ENCODE measurements around the gene RBM43. TPM values are rescaled to one million over a fixed set of nuclear protein-coding genes. Genes with fewer than 3 reads are reported as not detected.
"Not testable (repeated sequence)": the region's sequence is repeated elsewhere in the genome, so short reads cannot be mapped to it uniquely, and the experiment has no call there.

Gene RBM43
- total RNA-seq (1 to 10 TPM; 2.2 to 4.0 (median 3.7) TPM), polyA plus RNA-seq (2.2 TPM)
- long read RNA-seq, donor 1 = 0 reads
- long read RNA-seq, donor 2, full-length matches to known transcripts = 1 of 2 reads
- long read RNA-seq, donor 2, partial matches to known transcripts = 1 of 2 reads
- long read RNA-seq, donor 2, other reads (novel, unspliced or antisense) = 0 of 2 reads
- long read RNA-seq, donor 3 = 0 reads
- long read RNA-seq, donor 4, full-length matches to known transcripts = 1 of 1 reads
- long read RNA-seq, donor 4, partial matches to known transcripts = 0 of 1 reads
- long read RNA-seq, donor 4, other reads (novel, unspliced or antisense) = 0 of 1 reads

DNA sequence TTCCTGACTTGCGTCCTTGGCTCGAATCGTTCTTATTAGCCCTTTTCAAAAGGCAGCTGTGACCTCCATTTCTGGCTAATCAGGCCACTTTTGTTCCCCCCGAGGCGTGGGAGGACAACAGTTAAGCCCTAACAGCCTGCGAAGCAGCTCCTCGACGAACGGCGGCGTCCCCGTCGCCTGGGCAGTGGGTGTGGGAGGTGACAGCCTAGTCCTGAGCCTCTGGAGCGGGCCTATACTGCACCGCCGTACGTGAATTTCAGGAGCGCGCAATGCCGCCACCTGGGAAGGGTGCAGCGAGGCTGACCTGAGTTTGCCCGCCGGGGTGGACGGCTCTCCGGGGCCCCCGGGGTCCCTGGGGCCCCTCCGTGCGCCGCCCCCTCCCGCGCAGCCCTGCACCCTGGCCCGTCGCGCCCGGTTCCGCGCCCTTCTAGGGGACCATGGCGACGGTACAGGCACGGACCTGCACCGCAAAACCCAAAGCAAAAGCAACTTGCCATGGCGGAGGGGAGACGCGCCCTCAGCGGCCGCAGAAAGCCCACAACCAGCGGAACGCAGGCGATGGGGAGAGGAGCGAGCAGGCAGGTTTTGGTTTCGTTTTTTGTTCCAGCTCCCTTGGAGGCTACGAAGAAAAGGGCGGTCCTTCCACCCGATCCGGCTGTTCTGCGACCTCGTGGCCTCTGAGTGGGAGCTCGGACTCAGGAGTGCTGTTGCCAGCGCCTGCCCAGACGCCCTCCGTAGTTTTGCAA is at the start of gene RBM43:
RBM43 (minus strand) TSS at position 633 of the 746 bp plus-strand sequence; CDS start at position 497, 136 bp downstream.
- intact Hi-C loops (cut with DNase I) = loop anchor here in 1 of 4 donors (10.0 kb wide), 1 partner anchor 153 kb away; no protein-coding TSS in a partner anchor
- DNase-seq (peak; percentile 93 to 96 (median 96)), ATAC-seq (peak; percentile 97 to 98)
- Histone ChIP-seq H3K4me3 (ENCODE audit: low read length) (peak within 1 kb of the TSS; percentile 96), H3K27me3 (ENCODE audit: control insufficient read depth, insufficient read depth) (no peaks in the 10 kb centered on the region), H3K27ac (ENCODE audit: low read length) (peak within 1 kb of the TSS; percentile 98), H3K4me1 (ENCODE audit: control insufficient read depth, insufficient read depth, low read length) (no peaks in the 10 kb centered on the region), H3K9me3 (ENCODE audit: control insufficient read depth, low read length) (no peaks in the 10 kb centered on the region)
- WGBS = 1% methylated on average over 61 of the region's 61 CpGs

DNA sequence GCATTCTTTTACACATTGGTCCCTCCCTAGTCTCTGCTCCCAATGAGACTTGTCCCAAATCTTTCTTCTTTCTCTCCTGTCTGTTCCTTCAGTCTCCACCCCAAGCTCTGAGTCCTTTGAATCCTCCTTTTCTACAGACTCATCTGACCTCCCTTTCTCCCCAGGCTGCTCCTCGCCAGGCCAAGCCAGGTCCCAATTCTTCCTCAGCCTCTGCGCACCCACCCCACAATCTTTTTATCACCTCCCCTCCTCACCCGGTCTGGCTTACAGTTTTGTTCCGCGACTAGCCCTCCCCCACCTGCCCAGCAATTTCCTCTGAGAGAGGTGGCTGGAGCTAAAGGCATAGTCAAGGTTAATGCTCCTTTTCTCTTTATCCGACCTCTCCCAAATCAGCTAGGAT is 48.6 kb upstream of the RBM43 start:
- ATAC-seq; DNase-seq; intact Hi-C loops (cut with DNase I); H3K9me3 ChIP-seq (ENCODE audit: control insufficient read depth, low read length); H3K4me1 ChIP-seq (ENCODE audit: control insufficient read depth, insufficient read depth, low read length); H3K27me3 ChIP-seq (ENCODE audit: control insufficient read depth, insufficient read depth); H3K27ac ChIP-seq (ENCODE audit: low read length); H3K4me3 ChIP-seq (ENCODE audit: low read length): not testable (repeated sequence)
- 89% methylated on average over 6 of the region's 6 CpGs for WGBS

DNA sequence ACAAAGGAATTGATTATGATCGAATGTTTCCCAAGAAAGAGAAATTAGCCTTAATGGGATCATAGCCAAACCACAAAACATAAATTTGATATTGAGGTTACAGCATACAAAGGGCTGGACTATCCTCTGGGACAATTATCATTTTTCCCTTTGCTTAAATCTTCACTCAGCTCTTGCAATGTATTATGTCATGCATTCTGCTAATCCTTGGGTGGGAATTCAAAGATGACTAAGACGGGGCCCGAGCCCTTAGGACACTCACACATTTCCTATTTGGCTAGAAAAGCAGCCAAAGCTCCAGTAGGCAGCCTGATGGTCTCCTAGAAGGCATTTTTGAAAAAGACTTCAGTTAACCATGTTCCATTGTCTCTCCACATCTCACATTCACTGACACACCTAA is 45.0 kb upstream of the RBM43 start:
- Histone ChIP-seq H3K4me1 (ENCODE audit: control insufficient read depth, insufficient read depth, low read length) (no peaks in the 10 kb centered on the region), H3K27me3 (ENCODE audit: control insufficient read depth, insufficient read depth) (no peaks in the 10 kb centered on the region), H3K9me3 (ENCODE audit: control insufficient read depth, low read length) (no peaks in the 10 kb centered on the region), H3K4me3 (ENCODE audit: low read length) (no peak overlapping the region), H3K27ac (ENCODE audit: low read length) (no peak overlapping the region)
- peak in 1 of 2 donors; percentile 55 for ATAC-seq
- intact Hi-C loops (cut with DNase I) = no loop called here
- peak in 1 of 3 donors; percentile 18 for DNase-seq
- WGBS = 54% methylated on average over 3 of the region's 3 CpGs

DNA sequence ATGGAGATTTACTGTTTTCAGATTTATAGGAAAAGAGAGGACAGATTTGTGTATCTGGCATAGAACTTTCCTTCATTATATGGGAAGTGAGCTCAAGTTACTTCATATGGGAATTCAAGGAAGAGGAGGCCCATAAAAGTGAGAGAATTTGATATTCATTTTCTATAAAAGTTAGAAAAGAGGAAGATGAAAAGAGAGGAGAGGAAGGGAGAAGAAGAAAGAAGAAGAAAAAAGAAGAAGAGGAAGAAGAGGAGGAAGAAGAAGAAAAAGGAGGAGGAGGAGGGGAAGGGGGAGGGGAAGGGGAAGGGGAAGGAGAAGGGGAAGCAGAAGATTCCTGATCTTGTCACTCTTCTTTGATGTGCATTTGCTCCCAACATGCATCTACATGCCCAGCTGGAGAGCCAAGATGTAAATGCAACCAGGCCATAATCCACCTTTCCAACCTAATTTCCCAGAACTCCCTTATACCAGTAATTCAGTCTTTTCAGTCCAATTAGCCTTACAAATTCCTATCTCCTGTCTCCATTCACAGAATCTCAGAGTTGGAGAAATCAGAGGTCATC is 43.5 kb upstream of the RBM43 start:
- Histone ChIP-seq H3K4me3 (ENCODE audit: low read length) (no peak overlapping the region), H3K9me3 (ENCODE audit: control insufficient read depth, low read length) (no peaks in the 10 kb centered on the region), H3K27ac (ENCODE audit: low read length) (no peak overlapping the region), H3K4me1 (ENCODE audit: control insufficient read depth, insufficient read depth, low read length) (no peaks in the 10 kb centered on the region), H3K27me3 (ENCODE audit: control insufficient read depth, insufficient read depth) (no peaks in the 10 kb centered on the region)
- intact Hi-C loops (cut with DNase I) = no loop called here
- DNase-seq (no peak), ATAC-seq (no peak)

DNA sequence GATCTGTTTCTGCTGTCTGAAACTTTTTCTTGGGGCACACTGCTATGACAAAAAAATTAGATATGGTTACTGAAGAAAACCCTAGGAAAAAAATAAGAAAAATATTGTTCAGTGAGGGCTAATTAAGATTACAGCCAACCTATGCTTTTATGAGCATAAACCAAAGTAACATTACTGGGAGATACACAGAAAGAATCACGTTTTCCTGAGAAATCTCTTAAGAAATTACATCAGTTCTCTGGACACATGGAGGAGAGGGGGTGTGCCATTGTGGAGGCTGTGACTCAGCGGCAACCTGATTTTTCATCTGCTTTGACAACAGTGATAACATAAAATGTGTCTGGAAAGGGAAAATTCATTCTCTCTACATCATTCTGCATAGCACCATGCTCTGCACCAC is 41.2 kb upstream of the RBM43 start:
- DNase-seq (no peak), ATAC-seq (no peak)
- no peaks in the 10 kb centered on the region for H3K27me3 ChIP-seq (ENCODE audit: control insufficient read depth, insufficient read depth)
- WGBS = 46% methylated on average over 2 of the region's 2 CpGs
- H3K9me3 ChIP-seq (ENCODE audit: control insufficient read depth, low read length) = no peaks in the 10 kb centered on the region
- intact Hi-C loops (cut with DNase I) = no loop called here
- H3K4me1 ChIP-seq (ENCODE audit: control insufficient read depth, insufficient read depth, low read length) = no peaks in the 10 kb centered on the region
- H3K27ac ChIP-seq (ENCODE audit: low read length) = no peak overlapping the region
- H3K4me3 ChIP-seq (ENCODE audit: low read length) = no peak overlapping the region

DNA sequence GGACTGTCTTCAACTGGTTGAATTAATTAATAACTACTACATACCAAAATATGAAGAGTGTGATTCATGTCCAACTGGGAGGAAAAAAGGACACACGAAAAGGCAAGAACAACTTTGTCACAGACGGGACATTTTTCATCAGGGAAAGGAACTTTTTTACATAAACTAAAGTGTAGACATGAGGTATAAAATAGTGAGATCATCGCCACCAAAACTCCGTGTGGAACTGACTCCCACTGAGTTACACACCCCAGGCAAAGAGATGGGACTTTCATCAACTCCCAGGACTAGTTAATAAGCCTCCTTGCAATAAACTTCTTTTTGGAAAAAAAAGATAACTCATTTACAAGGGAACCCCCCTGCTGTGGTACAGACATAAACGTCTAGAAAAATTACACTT is 40.7 kb upstream of the RBM43 start:
- DNase-seq (no peak), ATAC-seq (no peak)
- no peaks in the 10 kb centered on the region for H3K4me1 ChIP-seq (ENCODE audit: control insufficient read depth, insufficient read depth, low read length)
- H3K27me3 ChIP-seq (ENCODE audit: control insufficient read depth, insufficient read depth) = no peaks in the 10 kb centered on the region
- 61% methylated on average over 5 of the region's 5 CpGs for WGBS
- no peak overlapping the region for H3K27ac ChIP-seq (ENCODE audit: low read length)
- H3K4me3 ChIP-seq (ENCODE audit: low read length) = no peak overlapping the region
- no peaks in the 10 kb centered on the region for H3K9me3 ChIP-seq (ENCODE audit: control insufficient read depth, low read length)
- intact Hi-C loops (cut with DNase I) = no loop called here

DNA sequence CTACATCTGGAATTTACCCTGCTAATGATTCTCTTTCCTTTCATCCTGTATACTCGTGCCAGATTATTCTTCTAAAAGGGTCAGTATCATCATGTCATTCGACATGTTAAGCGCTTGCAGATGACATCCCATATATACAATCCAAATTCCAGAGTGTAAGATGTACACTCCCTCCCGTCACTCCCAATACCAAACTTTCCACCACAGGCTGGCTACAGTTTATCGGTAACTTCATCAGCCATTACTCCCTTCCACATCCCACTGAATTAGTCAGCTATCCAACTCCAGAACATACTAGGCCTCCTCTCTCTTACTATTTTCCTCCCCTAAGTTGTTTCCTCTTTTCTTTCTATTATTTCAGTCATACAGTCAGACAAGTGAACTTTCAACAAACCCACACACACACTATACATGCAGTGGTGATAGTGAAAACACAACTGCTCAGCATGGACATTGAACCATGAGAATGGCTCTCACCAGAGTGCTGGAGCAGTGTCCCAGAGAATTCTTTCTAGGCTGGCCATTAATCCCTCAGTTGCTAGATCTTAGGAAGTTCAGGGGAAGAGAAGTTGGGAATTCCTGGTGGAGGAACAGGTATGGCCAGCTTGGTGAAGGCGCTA is 38.4 kb upstream of the RBM43 start:
- no peak for ATAC-seq
- intact Hi-C loops (cut with DNase I) = no loop called here

DNA sequence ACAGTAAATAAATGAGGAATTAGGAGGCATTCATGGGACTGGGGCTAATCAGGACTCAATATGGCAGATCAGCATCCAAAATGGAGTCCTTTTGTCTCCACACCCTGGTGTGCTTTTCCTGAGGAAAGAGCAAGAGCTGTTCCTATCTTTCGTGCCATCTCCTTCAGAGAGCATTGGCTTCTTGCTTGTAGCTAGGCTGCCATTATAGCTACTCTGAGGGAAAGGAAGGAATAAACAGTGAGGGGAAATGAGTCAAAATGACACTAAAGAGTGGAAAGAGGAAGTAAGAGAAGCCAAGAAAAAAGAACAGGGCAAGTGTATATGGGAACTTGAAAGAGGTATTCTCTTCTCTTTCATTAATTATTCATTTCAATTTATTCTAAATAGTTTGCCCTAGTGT is 36.2 kb upstream of the RBM43 start:
- no peaks in the 10 kb centered on the region for H3K27me3 ChIP-seq (ENCODE audit: control insufficient read depth, insufficient read depth)
- no peak overlapping the region for H3K27ac ChIP-seq (ENCODE audit: low read length)
- ATAC-seq (no peak), DNase-seq (no peak)
- no peak overlapping the region for H3K4me3 ChIP-seq (ENCODE audit: low read length)
- intact Hi-C loops (cut with DNase I) = no loop called here
- no peaks in the 10 kb centered on the region for H3K4me1 ChIP-seq (ENCODE audit: control insufficient read depth, insufficient read depth, low read length)
- WGBS = 25% methylated on average over 1 of the region's 1 CpG
- H3K9me3 ChIP-seq (ENCODE audit: control insufficient read depth, low read length) = no peaks in the 10 kb centered on the region

More for the DNA sequence above, 38.4 kb upstream of the RBM43 start:
- no peak overlapping the region for H3K27ac ChIP-seq (ENCODE audit: low read length)
- no peaks in the 10 kb centered on the region for H3K27me3 ChIP-seq (ENCODE audit: control insufficient read depth, insufficient read depth)
- no peaks in the 10 kb centered on the region for H3K9me3 ChIP-seq (ENCODE audit: control insufficient read depth, low read length)
- WGBS = 80% methylated on average over 6 of the region's 6 CpGs
- H3K4me1 ChIP-seq (ENCODE audit: control insufficient read depth, insufficient read depth, low read length) = no peaks in the 10 kb centered on the region
- no peak overlapping the region for H3K4me3 ChIP-seq (ENCODE audit: low read length)
- no peak for DNase-seq

DNA sequence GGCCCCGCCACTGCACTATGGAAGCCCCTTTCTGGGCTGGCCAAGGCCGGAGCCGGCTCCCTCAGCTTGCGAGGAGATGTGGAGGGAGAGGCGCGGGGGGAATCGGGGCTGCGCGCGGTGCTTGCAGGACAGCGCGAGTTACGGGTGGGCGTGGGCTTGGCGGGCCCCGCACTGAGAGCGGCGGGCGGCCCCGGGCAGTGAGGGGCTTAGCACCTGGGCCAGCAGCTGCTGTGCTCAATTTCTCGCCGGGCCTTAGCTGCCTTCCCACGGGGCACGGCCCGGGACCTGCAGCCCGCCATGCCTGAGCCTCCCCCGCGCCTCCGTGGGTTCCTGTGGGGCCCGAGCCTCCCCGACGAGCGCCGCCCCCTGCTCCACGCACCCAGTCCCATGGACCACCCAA is 34.3 kb upstream of the RBM43 start:
- H3K27ac ChIP-seq (ENCODE audit: low read length); H3K9me3 ChIP-seq (ENCODE audit: control insufficient read depth, low read length); DNase-seq; H3K4me3 ChIP-seq (ENCODE audit: low read length); intact Hi-C loops (cut with DNase I); H3K4me1 ChIP-seq (ENCODE audit: control insufficient read depth, insufficient read depth, low read length); H3K27me3 ChIP-seq (ENCODE audit: control insufficient read depth, insufficient read depth); ATAC-seq: not testable (repeated sequence)
- WGBS = 93% methylated on average over 35 of the region's 35 CpGs

DNA sequence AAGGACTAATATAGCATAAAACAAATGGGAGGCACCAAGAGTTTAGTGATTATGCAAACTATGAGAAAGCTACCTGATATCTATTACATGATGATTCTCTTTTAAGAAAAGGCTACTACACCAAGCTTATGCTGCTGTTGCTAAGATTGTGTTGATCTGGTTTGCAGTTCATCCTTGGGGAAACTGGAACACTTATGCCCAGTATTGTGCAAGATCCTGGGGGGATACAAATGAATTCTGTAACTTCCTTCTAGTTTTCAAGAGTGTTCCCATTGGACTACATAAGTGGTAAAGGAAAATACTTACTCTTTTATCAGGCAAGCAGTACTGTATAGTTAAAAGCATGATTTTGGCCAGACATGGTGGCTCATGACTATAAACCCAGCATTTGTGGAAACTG is 30.9 kb upstream of the RBM43 start:
- intact Hi-C loops (cut with DNase I) = no loop called here
- Histone ChIP-seq H3K4me1 (ENCODE audit: control insufficient read depth, insufficient read depth, low read length) (no peaks in the 10 kb centered on the region), H3K4me3 (ENCODE audit: low read length) (no peak overlapping the region), H3K9me3 (ENCODE audit: control insufficient read depth, low read length) (no peaks in the 10 kb centered on the region), H3K27me3 (ENCODE audit: control insufficient read depth, insufficient read depth) (no peaks in the 10 kb centered on the region), H3K27ac (ENCODE audit: low read length) (no peak overlapping the region)
- no peak for DNase-seq
- no peak for ATAC-seq

DNA sequence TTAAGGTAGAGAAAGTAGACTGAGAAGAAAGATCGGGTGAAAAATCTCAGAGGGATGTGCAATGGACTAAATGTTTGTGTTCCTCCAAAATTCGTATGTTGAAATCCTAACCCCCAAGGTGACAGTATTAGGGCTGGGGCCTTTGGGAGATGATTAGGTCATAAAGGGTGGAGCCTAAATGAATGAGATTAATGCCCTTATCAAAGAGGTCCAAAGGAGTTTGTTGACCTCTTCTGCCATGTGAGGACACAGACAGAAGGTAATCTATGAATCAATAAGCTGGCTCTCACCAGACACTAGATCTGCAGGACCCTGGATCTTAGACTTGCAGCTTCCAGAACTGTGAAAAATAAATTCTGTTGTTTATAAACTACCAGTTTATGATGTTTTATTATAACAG is 30.5 kb upstream of the RBM43 start:
- DNase-seq (no peak), ATAC-seq (no peak)
- 66% methylated on average over 2 of the region's 2 CpGs for WGBS
- Histone ChIP-seq H3K27ac (ENCODE audit: low read length) (no peak overlapping the region), H3K9me3 (ENCODE audit: control insufficient read depth, low read length) (no peaks in the 10 kb centered on the region), H3K27me3 (ENCODE audit: control insufficient read depth, insufficient read depth) (no peaks in the 10 kb centered on the region), H3K4me3 (ENCODE audit: low read length) (no peak overlapping the region), H3K4me1 (ENCODE audit: control insufficient read depth, insufficient read depth, low read length) (no peaks in the 10 kb centered on the region)
- intact Hi-C loops (cut with DNase I) = no loop called here
